GM04504 (cell line): Measurements from ENCODE around the gene ZWILCH.
A peak's percentile ranks its signal among the peaks of the same experiment; 100 is the strongest.
"Not testable (repeated sequence)": the region's sequence is repeated elsewhere in the genome, so short reads cannot be mapped to it uniquely, and the experiment has no call there.

Experiments used
- DNase-seq: peaks from one replicate; pipeline ENCODE4 v3.0.0-alpha.2; 2012; ENCODE audit warnings: low read depth

ZWILCH gene

GRCh38 chr15:66504563-66505429 lies at the start of gene ZWILCH, which contains the start of gene RPL4:
ZWILCH (plus strand) TSS chr15:66505326; CDS start chr15:66505339, 13 bp downstream.
RPL4 (minus strand) TSS chr15:66504855; CDS start chr15:66504790, 65 bp downstream.
- DNase-seq, result peak; percentile 71

DNA sequence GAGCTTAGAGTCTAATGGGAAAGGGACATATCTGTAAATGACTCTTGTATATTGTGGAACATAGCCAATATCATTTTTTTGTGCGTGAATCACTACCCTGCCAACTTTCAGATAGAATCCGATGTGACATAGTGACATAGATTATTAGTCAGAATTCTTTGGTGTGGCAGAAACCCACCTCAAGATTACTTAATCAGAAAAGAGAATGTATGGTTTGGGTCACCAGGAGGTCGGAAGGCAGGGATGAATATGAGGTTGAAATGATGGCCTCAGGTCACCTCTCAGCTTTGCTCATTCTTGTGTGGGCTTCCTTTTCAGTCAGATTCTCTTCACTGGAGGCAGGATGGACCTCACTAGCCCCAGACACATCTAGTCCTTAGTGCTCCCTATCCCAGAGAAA lies 48.9 kb upstream of the ZWILCH start:
- no peak for DNase-seq

DNA sequence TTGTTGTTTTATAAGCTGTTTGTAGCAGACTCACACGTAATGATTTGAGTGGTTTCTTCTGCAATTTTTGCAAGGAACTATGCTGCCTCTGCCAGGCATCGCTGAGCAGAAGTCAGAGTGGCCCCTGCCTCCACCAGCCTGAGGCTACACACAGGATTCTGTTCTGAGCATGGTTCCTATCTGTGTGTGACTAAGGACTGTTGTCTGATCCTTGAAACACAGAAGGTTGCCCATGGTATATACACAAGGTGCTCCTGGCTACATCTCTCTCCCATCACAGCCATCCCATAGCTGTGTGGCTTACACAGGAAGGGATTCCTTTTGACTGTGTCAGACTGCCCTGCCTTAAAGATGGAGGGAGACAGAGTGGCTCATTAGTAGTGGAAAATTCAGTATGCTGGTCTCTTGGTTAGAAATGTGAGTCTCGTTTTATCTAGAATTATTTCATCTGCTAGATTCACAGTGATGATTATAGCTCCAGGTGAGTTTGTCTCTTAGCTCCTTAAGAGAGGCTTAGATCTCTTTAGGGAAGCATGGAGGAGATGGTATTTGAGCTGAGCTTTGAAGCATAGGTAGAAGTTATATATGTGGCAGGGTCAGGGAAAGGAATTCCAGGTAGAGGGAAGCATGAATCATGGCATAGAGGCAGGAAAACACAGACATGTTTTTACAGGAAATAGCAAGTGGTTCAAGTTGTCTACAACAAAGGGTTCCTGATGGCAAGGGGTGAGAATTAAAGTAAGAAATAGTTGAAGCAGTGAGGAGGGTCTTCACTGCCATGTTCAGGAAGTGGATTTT lies 45.1 kb upstream of the ZWILCH start:
- DNase-seq, result no peak

DNA sequence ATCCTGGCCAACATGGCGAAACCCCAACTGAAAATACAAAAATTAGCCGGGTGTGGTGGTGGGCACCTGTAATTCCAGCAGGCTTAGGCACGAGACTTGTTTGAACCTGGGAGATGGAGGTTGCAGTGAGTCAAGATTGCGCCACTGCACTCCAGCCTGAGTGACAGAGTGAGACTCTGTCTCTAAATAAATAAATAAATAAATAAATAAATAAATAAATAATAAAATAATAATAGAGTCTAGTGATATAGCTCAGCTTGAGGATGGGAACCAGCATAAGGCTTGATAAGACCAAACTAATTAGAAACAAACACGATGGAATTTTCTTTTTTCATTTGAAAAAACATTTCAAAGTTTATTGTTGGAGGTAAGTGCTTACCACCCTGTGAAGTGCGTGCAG lies 43.8 kb upstream of the ZWILCH start:
- DNase-seq, result not testable (repeated sequence)

DNA sequence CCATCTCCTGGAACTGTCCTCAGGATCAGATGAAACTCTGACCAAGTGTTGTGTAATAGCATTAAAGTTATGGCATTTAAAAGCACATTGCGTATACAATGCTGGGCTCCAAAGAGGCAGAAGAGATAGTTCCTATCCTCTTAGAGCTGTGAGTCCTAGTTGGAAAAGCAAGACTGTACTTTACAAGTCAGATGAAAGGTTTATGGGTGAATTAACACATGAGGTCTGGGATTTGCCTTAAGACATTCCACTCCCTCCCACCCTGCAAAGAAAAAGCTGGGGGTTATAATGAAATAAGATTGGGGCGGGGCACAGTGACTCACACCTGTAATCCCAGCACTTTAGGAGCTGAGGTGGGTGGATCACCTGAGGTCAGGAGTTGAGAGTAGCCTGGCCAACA lies 43.2 kb upstream of the ZWILCH start:
- no peak for DNase-seq

DNA sequence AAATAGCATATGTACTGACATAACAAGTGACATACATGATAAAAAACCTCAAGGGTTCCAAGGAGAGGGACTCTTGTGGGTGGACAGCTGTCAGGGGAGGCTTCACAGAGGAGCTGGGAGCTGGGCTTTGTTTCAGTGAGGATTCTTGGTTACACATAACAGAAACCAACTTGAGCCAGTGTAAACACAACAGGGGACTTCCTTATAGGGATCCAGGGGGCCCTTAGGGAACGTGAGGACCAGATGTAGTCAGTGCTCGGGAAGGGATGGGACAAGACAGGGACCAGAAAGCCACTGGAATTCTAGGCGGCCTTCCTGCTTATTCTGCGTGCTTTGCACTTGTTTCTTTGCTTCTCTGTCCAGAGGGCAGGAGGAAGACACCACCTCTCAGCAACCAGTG lies 42.5 kb upstream of the ZWILCH start:
- no peak for DNase-seq

- DNase-seq, result not testable (repeated sequence)
Observed at GRCh38 chr15:66465294-66465693, 39.8 kb upstream of the ZWILCH start.

- not testable (repeated sequence) for DNase-seq
Observed at GRCh38 chr15:66467162-66468040, 37.7 kb upstream of the ZWILCH start.

DNA sequence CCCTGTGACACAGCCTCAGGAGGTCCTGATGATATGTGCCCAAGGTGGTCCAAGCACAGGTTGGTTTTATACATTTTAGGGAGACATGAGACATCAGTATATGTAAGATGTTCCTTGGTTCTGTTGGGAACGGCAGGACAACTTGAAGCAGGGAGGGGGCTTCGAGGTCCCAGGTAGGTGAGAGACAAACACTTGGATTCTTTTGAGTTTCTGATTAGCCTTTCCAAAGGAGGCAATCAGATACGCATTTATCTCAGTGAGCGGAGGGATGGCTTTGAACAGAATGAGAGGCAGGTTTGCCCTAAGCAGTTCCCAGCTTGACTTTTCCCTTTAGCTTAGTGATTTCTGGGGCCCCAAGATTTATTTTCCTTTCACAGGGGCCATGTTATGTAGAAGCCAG lies 34.3 kb upstream of the ZWILCH start:
- DNase-seq, result not testable (repeated sequence)

- peak; percentile 58 for DNase-seq
Observed at GRCh38 chr15:66472176-66472999, 32.7 kb upstream of the ZWILCH start.

DNA sequence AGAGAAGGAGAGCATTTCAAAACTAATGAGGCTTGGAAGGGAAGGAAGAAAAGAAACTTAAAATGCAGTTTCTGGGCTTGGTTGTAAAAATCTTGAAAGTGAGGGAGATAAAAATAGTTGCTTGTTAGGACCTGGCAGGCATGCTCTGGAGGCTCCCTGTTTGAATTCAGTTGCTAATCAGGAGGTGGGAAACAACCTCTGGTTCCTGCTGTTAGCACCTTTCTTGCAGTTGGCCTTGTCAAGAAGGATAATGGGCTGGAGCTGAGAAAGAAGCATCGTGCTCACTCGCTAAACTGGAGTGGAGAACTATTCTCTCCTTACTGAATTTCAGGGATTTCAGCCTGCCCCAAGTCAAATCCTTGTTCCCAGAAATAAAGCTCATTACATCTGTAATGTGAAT lies 31.0 kb upstream of the ZWILCH start:
- DNase-seq, result no peak

DNA sequence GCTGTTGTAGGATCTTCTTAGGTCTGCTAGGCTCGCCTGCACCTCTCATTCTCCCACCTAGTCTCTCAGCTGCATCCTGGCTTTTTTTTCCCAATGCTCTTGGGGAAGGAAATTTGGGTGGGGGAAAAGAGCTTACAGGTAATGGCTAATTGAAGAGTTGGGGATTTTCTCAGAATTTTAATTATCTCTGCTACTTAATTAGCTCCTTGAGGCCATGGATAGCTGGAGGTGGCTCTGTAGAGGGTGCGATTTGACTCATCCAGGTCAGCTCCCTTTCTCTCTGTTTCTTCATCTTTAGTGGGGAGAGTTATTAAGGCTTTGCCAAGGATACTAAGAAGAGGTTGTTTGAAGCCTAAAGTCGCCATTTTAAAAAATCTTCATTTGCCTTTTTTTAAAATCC lies 30.2 kb upstream of the ZWILCH start:
- DNase-seq, result no peak

- no peak for DNase-seq
Observed at GRCh38 chr15:66476535-66476934, 28.6 kb upstream of the ZWILCH start.

GRCh38 chr15:66477011-66477410 lies 28.1 kb upstream of the ZWILCH start:
- DNase-seq, result no peak

- no peak for DNase-seq
Observed at GRCh38 chr15:66480267-66480666, 24.9 kb upstream of the ZWILCH start.

DNA sequence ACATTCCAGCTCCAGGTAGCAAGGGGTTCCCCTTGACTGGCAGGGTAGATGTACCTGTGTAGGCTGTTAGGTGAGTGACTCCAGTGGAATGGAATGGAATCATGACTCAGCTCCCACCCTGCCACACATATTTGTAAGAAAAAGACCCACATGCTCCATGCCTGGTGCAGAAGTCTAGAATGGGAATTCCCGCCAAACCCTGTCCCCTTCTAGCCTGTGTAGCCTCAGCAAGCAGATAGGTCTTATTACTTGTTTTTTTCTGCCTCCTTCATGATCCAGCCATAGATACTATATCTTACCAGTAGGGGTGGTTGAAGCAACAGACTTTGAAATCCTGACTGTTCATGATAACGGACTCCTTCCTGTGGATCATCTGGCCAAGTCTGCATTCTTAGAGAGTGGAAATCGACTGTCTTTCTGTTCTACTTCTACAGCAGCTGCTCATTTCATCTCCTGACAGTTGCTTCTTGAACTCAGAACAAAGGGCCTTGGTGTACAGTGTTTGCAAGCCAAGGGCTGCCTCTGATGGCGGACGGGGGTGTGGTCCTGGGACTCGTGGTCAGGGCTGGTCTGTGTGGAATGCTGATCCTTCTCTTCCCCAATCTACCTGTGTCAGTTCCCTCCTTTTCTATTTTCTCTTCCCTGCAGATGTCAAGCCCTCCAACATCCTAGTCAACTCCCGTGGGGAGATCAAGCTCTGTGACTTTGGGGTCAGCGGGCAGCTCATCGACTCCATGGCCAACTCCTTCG lies 23.8 kb upstream of the ZWILCH start:
- DNase-seq, result no peak

GRCh38 chr15:66482539-66482938 lies 22.6 kb upstream of the ZWILCH start:
- no peak for DNase-seq

- no peak for DNase-seq
Observed at GRCh38 chr15:66483131-66483566, 22.0 kb upstream of the ZWILCH start.

- no peak for DNase-seq
Observed at GRCh38 chr15:66484539-66485112, 20.5 kb upstream of the ZWILCH start.

DNA sequence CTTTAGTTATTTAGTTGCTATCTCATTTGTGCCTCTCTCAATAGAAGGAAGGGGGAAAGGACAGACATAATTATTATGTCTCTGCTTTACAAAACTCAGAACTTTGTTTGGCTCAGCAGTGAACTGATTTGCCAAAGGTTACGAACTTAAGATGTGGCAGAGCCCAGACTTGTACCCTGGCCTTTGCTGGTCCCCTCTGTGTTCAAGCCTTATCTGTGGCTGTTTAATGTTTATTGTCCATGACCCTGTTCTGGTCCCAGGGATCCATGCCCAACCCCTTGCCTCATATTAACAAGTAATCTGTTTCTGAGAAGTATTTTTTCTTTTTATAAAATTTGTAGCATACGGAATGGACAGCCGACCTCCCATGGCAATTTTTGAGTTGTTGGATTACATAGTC lies 18.2 kb upstream of the ZWILCH start:
- no peak for DNase-seq
